K562 (cell line): Measurements from ENCODE around the gene LACTB. TPM values are rescaled to one million over a fixed set of nuclear protein-coding genes. Genes with fewer than 3 reads are reported as not detected.

ENCODE experiments used
- ATAC-seq: fragments of 200-7000 bp; cut with Tn5 transposase; 3 replicates; pipeline ENCODE4 v1.9.1; 2020; ENCODE audit warnings: moderate library complexity
- BruUV-seq: library from RNA; stranded (reverse); fragments of 400-500 nt; replicated peaks from 2 replicates; lab custom pipeline; 2021; lab: Mats Ljungman, UMichigan
- CTCF ChIA-PET: fragments of 300-600 bp; formaldehyde crosslinking; extraction: SDS; loops from one replicate; lab custom pipeline; 2021; ENCODE audit warnings: low intra/inter-chr PET ratio; lab: Yijun Ruan, JAX
- POLR2A ChIA-PET: fragments of 300-600, 350-650 bp; sonication (Branson Sonifier 250); formaldehyde crosslinking; extraction: SDS; loops from one replicate; lab custom pipeline; 2021; ENCODE audit warnings: antibody characterized with exemption, inconsistent platforms; lab: Yijun Ruan, JAX
- DNase-seq, 4 experiments: peaks; one replicate each; pipeline versions ENCODE4 v3.0.0 to v3.0.0-alpha.2; 2011 to 2018; ENCODE audit warnings: low spot score in 3 of 4, mixed read lengths in 3 of 4; ENCODE audit errors: extremely low read depth in 1 of 4
- FAIRE-seq: peaks from 2 replicates; lab custom pipeline; 2011; peaks lifted over from hg19 to GRCh38; lab: Jason Lieb, UNC
- H2AFZ ChIP-seq: 2 replicates; pipeline ENCODE4 v1.6.0; 2011; ENCODE audit warnings: low read depth, low read length, control low read depth, inconsistent platforms
- H3K27ac ChIP-seq: fragments of 200-600 bp; 3 replicates; pipeline ENCODE4 v1.8.0; 2011; ENCODE audit warnings: low read depth, mild to moderate bottlenecking, control low read depth, inconsistent platforms, low read length, moderate library complexity, mixed read lengths; ENCODE audit errors: extremely low read depth
- H3K27me3 ChIP-seq, 2 experiments: fragments of 300-600 bp in 1 of 2; 2 replicates in 1 of 2; 3 replicates in 1 of 2; pipeline versions ENCODE4 v1.6.0 to v1.8.0; 2011; ENCODE audit warnings: inconsistent platforms in 2 of 2, low read length in 2 of 2, mild to moderate bottlenecking in 1 of 2, mixed read lengths in 1 of 2, moderate library complexity in 1 of 2; ENCODE audit not compliant: control insufficient read depth in 2 of 2, insufficient read depth in 2 of 2
- H3K36me3 ChIP-seq: fragments of 300-600 bp; 3 replicates; pipeline ENCODE4 v1.8.0; 2011; ENCODE audit warnings: mild to moderate bottlenecking, low read length, inconsistent platforms; ENCODE audit not compliant: control insufficient read depth, insufficient read depth
- H3K4me1 ChIP-seq, 2 experiments: fragments of 200-600 bp in 1 of 2; replicated peaks in 1 of 2; 2 replicates in 1 of 2; 3 replicates in 1 of 2; pipeline versions ENCODE4 v1.5.1 to v1.8.0; 2011; ENCODE audit warnings: inconsistent platforms in 2 of 2, low read length in 2 of 2, mild to moderate bottlenecking in 1 of 2, mixed read lengths in 1 of 2, moderate library complexity in 1 of 2; ENCODE audit not compliant: control insufficient read depth in 2 of 2, insufficient read depth in 2 of 2
- H3K4me2 ChIP-seq: 2 replicates; pipeline ENCODE4 v1.6.1; 2011; ENCODE audit warnings: low read length, control low read depth, inconsistent platforms, mixed read lengths; ENCODE audit not compliant: insufficient read depth
- H3K4me3 ChIP-seq: fragments of 200-600 bp; sonication (generic), shearing (Covaris generic); 2 replicates; pipeline ENCODE4 v1.5.1; 2016; ENCODE audit warnings: control low read depth, inconsistent platforms
- H3K79me2 ChIP-seq: fragments of 200-600 bp; 3 replicates; pipeline ENCODE4 v1.8.0; 2011; ENCODE audit warnings: low read length, inconsistent platforms; ENCODE audit not compliant: control insufficient read depth, insufficient read depth
- H3K9ac ChIP-seq, 2 experiments: 2 replicates each; pipeline versions ENCODE4 v1.6.0 to v1.6.1; 2011; ENCODE audit warnings: low read depth in 2 of 2, low read length in 2 of 2, control low read depth in 1 of 2, inconsistent platforms in 1 of 2, mild to moderate bottlenecking in 1 of 2, mixed read lengths in 1 of 2; ENCODE audit not compliant: insufficient read depth in 1 of 2
- H3K9me1 ChIP-seq: one replicate; pipeline ENCODE4 v1.6.0; 2011; ENCODE audit warnings: inconsistent platforms, mild to moderate bottlenecking, low read length, moderate library complexity; ENCODE audit not compliant: control insufficient read depth, insufficient read depth
- H3K9me3 ChIP-seq: replicated peaks from 2 replicates; pipeline ENCODE4 v1.5.1; 2011; ENCODE audit warnings: low read depth, low read length, inconsistent platforms; ENCODE audit not compliant: control insufficient read depth, insufficient read depth
- H4K20me1 ChIP-seq: replicated peaks from 2 replicates; pipeline ENCODE4 v1.6.1; 2011; ENCODE audit warnings: low read length, inconsistent platforms, mixed read lengths; ENCODE audit not compliant: control insufficient read depth, insufficient read depth
- CBX8 ChIP-seq: fragments of 200-600 bp; sonication (generic); IDR thresholded peaks from 2 replicates; pipeline ENCODE4 v1.6.1; 2012; ENCODE audit warnings: borderline replicate concordance, mixed run types, low read depth, mild to moderate bottlenecking, moderate library complexity, mixed read lengths, low read length, control low read depth, inconsistent platforms; ENCODE audit not compliant: poor library complexity, severe bottlenecking; ENCODE audit errors: extremely low read depth
- EHMT2 ChIP-seq: fragments of 450-650 bp; IDR thresholded peaks from 2 replicates; pipeline ENCODE4 v1.6.1; 2018; ENCODE audit warnings: antibody characterized with exemption
- FOSL1 ChIP-seq: fragments of 200-800 bp; sonication (Bioruptor generic); conservative IDR thresholded peaks from 2 replicates; pipeline ENCODE4 v1.6.1; 2016; ENCODE audit warnings: missing genetic modification characterization, missing compliant biosample characterization
- GATA2 ChIP-seq: sonication (generic); formaldehyde crosslinking; IDR thresholded peaks from 2 replicates; pipeline ENCODE4 v1.4.0; 2020; ENCODE audit warnings: mild to moderate bottlenecking, missing genetic modification reagents
- HMG20B ChIP-seq: fragments of 250-450 bp; sonication (Bioruptor Pico); IDR thresholded peaks from 2 replicates; pipeline ENCODE4 v1.5.0; 2021; ENCODE audit warnings: mild to moderate bottlenecking
- MYNN ChIP-seq, 2 experiments: sonication (generic); formaldehyde crosslinking in 1 of 2; IDR thresholded peaks; 2 replicates each; pipeline versions ENCODE4 v1.5.0 to v1.6.1; 2016 to 2020; ENCODE audit warnings: antibody characterized with exemption in 1 of 2, missing genetic modification reagents in 1 of 2
- NCOA4 ChIP-seq: fragments of 450-650 bp; IDR thresholded peaks from 2 replicates; pipeline ENCODE4 v1.6.1; 2018; ENCODE audit warnings: mild to moderate bottlenecking; ENCODE audit not compliant: partially characterized antibody
- NRF1 ChIP-seq, 2 experiments: fragments of 450-650 bp; IDR thresholded peaks in 1 of 2; conservative IDR thresholded peaks in 1 of 2; 2 replicates each; pipeline ENCODE4 v1.6.1; 2014; ENCODE audit warnings: mild to moderate bottlenecking in 2 of 2
- WGBS: fragments of 100-300 bp; shearing (Covaris generic); methylation state at CpG from one replicate; pipeline ENCODE4 v1.1.6; 2016; ENCODE audit warnings: low coverage, mixed read lengths; ENCODE audit not compliant: insufficient coverage; ENCODE audit errors: missing lambda C conversion rate; 5-methylcytosine and 5-hydroxymethylcytosine counted together
- in situ Hi-C: fragments of 300-500 bp; cut with MboI; formaldehyde crosslinking; loops from 4 replicates; pipeline ENCODE4 v1.15.0; 2018; ENCODE audit warnings: inconsistent platforms, mixed read lengths
- intact Hi-C: fragments of 100-400 bp; cut with micrococcal nuclease; formaldehyde crosslinking; loops from 2 replicates; pipeline ENCODE4 v1.14.2; 2022
- polyA plus RNA-seq, 8 experiments: library from polyadenylated mRNA; depleted of rRNA in 4 of 8; stranded (reverse) in 5 of 8; unstranded in 3 of 8; fragments of >200 nt; fragmentation: Nextera tagmentation in 2 of 8; fragmentation: Illumina TruSeq in 1 of 8; extraction: Ambion mirVana in 2 of 8; extraction: Trizol in 1 of 8; gene quantifications; 2 replicates each; pipeline versions ENCODE4 v1.2.1 to v1.2.3, GENCODE V29; 2011 to 2014; ENCODE audit warnings: inconsistent platforms in 1 of 8, missing spikeins in 1 of 8
- total RNA-seq, 7 experiments: library from RNA; depleted of rRNA in 6 of 7; stranded (reverse); fragments of >200 nt in 6 of 7; fragmentation: Illumina TruSeq in 2 of 7; extraction: Trizol in 2 of 7; gene quantifications; 2 replicates each; pipeline versions ENCODE4 v1.2.1 to v1.2.3, GENCODE V29; 2011 to 2021; ENCODE audit warnings: low replicate concordance in 1 of 7
- TF ChIP-seq, protein P1 (sequence below), 2 experiments: fragments of 450-650 bp in 1 of 2; sonication (generic) in 1 of 2; formaldehyde crosslinking in 1 of 2; IDR thresholded peaks in 1 of 2; conservative IDR thresholded peaks in 1 of 2; 2 replicates each; pipeline versions ENCODE4 v1.6.1 to v1.8.1; 2016 to 2023; ENCODE audit warnings: mild to moderate bottlenecking in 2 of 2, moderate library complexity in 2 of 2, inconsistent platforms in 1 of 2, missing genetic modification reagents in 1 of 2
- TF ChIP-seq, protein P2 (sequence below): fragments of 450-650 bp; formaldehyde crosslinking; IDR thresholded peaks from 2 replicates; pipeline ENCODE4 v1.4.0; 2020; ENCODE audit warnings: mild to moderate bottlenecking, moderate library complexity

The LACTB gene
- total and polyA plus RNA-seq, 9 of the 15 experiments (the other 6 are each of a cell fraction or from before 2014, with no cell fraction given) = 3.1 to 15.5 (median 9.8) TPM

DNA sequence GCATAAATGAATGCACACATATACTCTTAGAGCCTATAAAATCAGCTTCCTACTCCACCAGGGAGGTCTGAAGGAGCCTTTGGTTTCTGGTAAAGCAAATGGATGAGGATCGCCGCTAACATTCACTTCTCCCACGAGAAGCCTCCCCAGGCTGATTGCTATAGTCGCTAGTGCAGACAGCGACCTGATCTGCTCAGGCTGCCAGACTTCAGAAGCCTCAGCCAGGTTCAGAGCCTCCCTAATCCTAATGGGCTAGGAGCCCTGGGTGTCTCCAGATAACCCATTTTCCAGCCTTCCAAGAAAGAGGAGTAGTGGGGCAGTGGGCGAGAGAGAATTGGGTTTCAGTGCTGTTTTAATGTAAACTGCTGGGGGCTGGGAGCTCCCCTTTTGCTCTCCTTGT, 43.7 kb upstream of the LACTB start:
- CTCF ChIA-PET = no interaction called here
- no TSS peak for BruUV-seq
- FAIRE-seq = peak; percentile 56

DNA sequence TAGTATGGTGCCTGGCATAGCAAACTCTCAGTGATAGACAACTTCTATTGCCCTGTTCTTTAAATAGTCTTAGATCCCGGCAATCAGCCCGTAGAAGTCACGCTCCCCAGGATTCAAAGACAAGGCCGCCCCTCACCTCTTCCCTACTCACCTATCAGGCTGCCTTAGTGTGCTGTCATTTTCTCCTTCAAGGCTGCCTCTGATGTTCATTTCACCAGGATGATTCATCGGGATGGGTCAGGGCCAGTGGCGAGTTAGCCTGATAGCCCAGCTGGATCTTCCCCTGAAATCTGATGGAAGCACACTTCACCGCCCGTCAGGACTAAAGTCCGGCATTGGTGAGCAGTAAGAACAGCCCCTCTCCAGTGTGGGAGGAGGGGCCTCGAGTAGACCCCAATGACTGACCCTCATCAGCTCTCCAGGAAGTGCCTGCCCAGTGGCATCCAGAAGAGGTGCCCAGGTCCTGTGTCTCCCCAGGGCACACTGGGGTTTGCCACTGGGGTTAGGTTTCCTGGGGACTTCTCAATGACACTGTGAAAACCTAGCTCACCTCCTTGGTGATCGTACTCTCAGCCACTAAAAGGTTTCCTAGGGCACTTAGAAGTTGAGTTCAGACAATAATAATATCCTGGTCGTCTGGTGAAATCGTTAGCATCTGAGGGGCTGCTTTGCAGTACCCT, 41.6 kb upstream of the LACTB start:
- Histone ChIP-seq H3K4me3 (no peak overlapping the region), H3K9me1 (no peaks in the 10 kb centered on the region), H2AFZ (no peak overlapping the region), H3K27me3 (no peaks in the 10 kb centered on the region), H4K20me1 (no peaks in the 10 kb centered on the region), H3K36me3 (no peaks in the 10 kb centered on the region), H3K4me1 (peaks cover 11 to 32% of the 10 kb centered on the region in 2 experiments; a peak in 3 of 5 replicates), H3K9me3 (no peaks in the 10 kb centered on the region), H3K4me2 (no peak overlapping the region), H3K79me2 (no peaks in the 10 kb centered on the region), H3K27ac (no peak overlapping the region), H3K9ac (no peak overlapping the region)
- CTCF ChIA-PET = no interaction called here
- ATAC-seq (no peak), FAIRE-seq (no peak), DNase-seq (no peak)
- intact Hi-C loops = no loop called here
- in situ Hi-C loops = loop anchor here (5.0 kb wide), 1 partner anchor 33 kb away; no protein-coding TSS in a partner anchor
- WGBS = 44% methylated on average over 13 of the region's 13 CpGs
- no TSS peak for BruUV-seq
- POLR2A ChIA-PET = interaction anchor here (1.1 to 1.8 kb wide), 2 partner anchors 11 to 18 kb away, joined by 6 to 7 read pairs; no protein-coding TSS in a partner anchor
- TF ChIP-seq NCOA4 = no peak
- TF ChIP-seq MYNN (IDR thresholded peaks at IDR 0.05) = no peak
- TF ChIP-seq MYNN (CRISPR knock-in tag; IDR thresholded peaks at IDR 0.05) = no peak
- TF ChIP-seq FOSL1 = peak; percentile 67
- TF ChIP-seq, protein P1, sequence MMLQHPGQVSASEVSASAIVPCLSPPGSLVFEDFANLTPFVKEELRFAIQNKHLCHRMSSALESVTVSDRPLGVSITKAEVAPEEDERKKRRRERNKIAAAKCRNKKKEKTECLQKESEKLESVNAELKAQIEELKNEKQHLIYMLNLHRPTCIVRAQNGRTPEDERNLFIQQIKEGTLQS (IDR thresholded peaks at IDR 0.05) = peak; percentile 36; the same call in 1 of the 2 replicates
- TF ChIP-seq, protein P1 (CRISPR knock-in tag; conservative IDR thresholded peaks at IDR 0.05) = no peak
- TF ChIP-seq, protein P2, sequence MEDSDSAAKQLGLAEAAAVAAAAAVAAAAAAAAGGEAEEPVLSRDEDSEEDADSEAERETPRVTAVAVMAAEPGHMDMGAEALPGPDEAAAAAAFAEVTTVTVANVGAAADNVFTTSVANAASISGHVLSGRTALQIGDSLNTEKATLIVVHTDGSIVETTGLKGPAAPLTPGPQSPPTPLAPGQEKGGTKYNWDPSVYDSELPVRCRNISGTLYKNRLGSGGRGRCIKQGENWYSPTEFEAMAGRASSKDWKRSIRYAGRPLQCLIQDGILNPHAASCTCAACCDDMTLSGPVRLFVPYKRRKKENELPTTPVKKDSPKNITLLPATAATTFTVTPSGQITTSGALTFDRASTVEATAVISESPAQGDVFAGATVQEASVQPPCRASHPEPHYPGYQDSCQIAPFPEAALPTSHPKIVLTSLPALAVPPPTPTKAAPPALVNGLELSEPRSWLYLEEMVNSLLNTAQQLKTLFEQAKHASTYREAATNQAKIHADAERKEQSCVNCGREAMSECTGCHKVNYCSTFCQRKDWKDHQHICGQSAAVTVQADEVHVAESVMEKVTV = no peak
- TF ChIP-seq EHMT2 = no peak
- TF ChIP-seq CBX8 = no peak
- no peak for TF ChIP-seq HMG20B (CRISPR knock-in tag)

More for the DNA sequence above, 43.7 kb upstream of the LACTB start:
- Histone ChIP-seq H3K4me2 (peak overlapping the region; percentile 16; the same call in 1 of the 2 replicates), H2AFZ (peak overlapping the region; percentile 69), H3K27ac (no peak overlapping the region), H3K4me1 (peaks cover 7 to 41% of the 10 kb centered on the region in 2 experiments; a peak in 3 of 5 replicates), H3K4me3 (no peak overlapping the region), H3K79me2 (no peaks in the 10 kb centered on the region), H4K20me1 (no peaks in the 10 kb centered on the region), H3K36me3 (no peaks in the 10 kb centered on the region), H3K9me3 (no peaks in the 10 kb centered on the region), H3K9ac (peak overlapping the region in 1 of 2 experiments; percentile 68; a peak in 1 of 4 replicates), H3K9me1 (no peaks in the 10 kb centered on the region), H3K27me3 (no peaks in the 10 kb centered on the region)
- in situ Hi-C loops = no loop called here
- ATAC-seq = peak; percentile 74
- 19% methylated on average over 6 of the region's 6 CpGs for WGBS
- intact Hi-C loops = no loop called here
- POLR2A ChIA-PET = interaction anchor here (0.6 to 2.7 kb wide), 7 partner anchors 9 to 209 kb away, joined by 3 to 8 read pairs (median 4); no protein-coding TSS in a partner anchor
- TF ChIP-seq NRF1 (conservative IDR thresholded peaks at IDR 0.05 in 1 of 2, IDR thresholded peaks at IDR 0.05 in 1 of 2) = peak in 1 of 2 experiments; percentile 31; a peak in 3 of 4 replicates
- no peak for TF ChIP-seq GATA2 (CRISPR knock-in tag)
- TF ChIP-seq, all 486 proteins: peak for 1
- DNase-seq = peak in 1 of 4 experiments; percentile 31
